Measurements from ENCODE around the gene CHMP2B.

GRCh38 chr3:87179642-87180041 lies 47.5 kb upstream of the CHMP2B start:
- TF ChIP-seq CTCF (conservative IDR thresholded peaks at IDR 0.05; ENCODE audit: low read length) (no peak), EZH2phosphoT487 (IDR thresholded peaks at IDR 0.05; ENCODE audit: borderline replicate concordance, low read depth, low read length) (no peak)
